CD14-positive monocyte (primary cell): ENCODE measurements around the gene SACM1L. TPM values are rescaled to one million over a fixed set of nuclear protein-coding genes. Genes with fewer than 3 reads are reported as not detected.

Experiments
- DNase-seq, 3 donors: peaks; one replicate each; pipeline ENCODE4 v3.0.0-alpha.2; 2011 to 2022
- H2AFZ ChIP-seq: 2 replicates; pipeline ENCODE4 v1.6.0; 2012; ENCODE audit warnings: mild to moderate bottlenecking, low read depth, low read length, inconsistent platforms; ENCODE audit not compliant: insufficient read depth, poor library complexity, severe bottlenecking
- H3K27ac ChIP-seq, 2 donors: 1 replicate in 1 of 2; 2 replicates in 1 of 2; pipeline ENCODE4 v1.5.1; 2012 to 2013; ENCODE audit warnings: low read length in 2 of 2, control low read depth in 1 of 2, inconsistent platforms in 1 of 2, low read depth in 1 of 2, mild to moderate bottlenecking in 1 of 2
- H3K27me3 ChIP-seq, 2 donors: one replicate each; pipeline versions ENCODE4 v1.6.0 to v1.6.1; 2011 to 2013; ENCODE audit warnings: low read length in 2 of 2; ENCODE audit not compliant: control insufficient read depth in 2 of 2, insufficient read depth in 2 of 2
- H3K36me3 ChIP-seq, 2 donors: replicated peaks in 1 of 2; 1 replicate in 1 of 2; 2 replicates in 1 of 2; pipeline versions ENCODE4 v1.5.1 to v1.6.1; 2012 to 2013; ENCODE audit warnings: low read length in 2 of 2, control low read depth in 1 of 2, inconsistent platforms in 1 of 2, mild to moderate bottlenecking in 1 of 2; ENCODE audit not compliant: insufficient read depth in 2 of 2, control insufficient read depth in 1 of 2
- H3K4me1 ChIP-seq, 2 donors: 1 replicate in 1 of 2; 2 replicates in 1 of 2; pipeline versions ENCODE4 v1.5.1 to v1.6.1; 2012 to 2013; ENCODE audit warnings: low read length in 2 of 2, control low read depth in 1 of 2, inconsistent platforms in 1 of 2, mild to moderate bottlenecking in 1 of 2, moderate library complexity in 1 of 2; ENCODE audit not compliant: insufficient read depth in 2 of 2, control insufficient read depth in 1 of 2
- H3K4me2 ChIP-seq: replicated peaks from 2 replicates; pipeline ENCODE3; 2012; ENCODE audit warnings: low read length, moderate library complexity, mild to moderate bottlenecking; ENCODE audit not compliant: poor library complexity, severe bottlenecking; ENCODE audit errors: extremely low read depth
- H3K4me3 ChIP-seq, 3 experiments: fragments of 200-600 bp in 1 of 3; sonication (generic) in 1 of 3; replicated peaks in 1 of 3; 1 replicate in 2 of 3; 2 replicates in 1 of 3; pipeline ENCODE4 v1.5.1; 2011 to 2013; ENCODE audit warnings: low read length in 3 of 3, mild to moderate bottlenecking in 3 of 3, control low read depth in 2 of 3, low read depth in 2 of 3, inconsistent platforms in 1 of 3, moderate library complexity in 1 of 3
- H3K79me2 ChIP-seq: 2 replicates; pipeline ENCODE4 v1.6.0; 2012; ENCODE audit warnings: mild to moderate bottlenecking, control low read depth, inconsistent platforms, low read length, moderate library complexity; ENCODE audit not compliant: insufficient read depth
- H3K9ac ChIP-seq: 2 replicates; pipeline ENCODE4 v1.6.0; 2017; ENCODE audit warnings: low read length, mild to moderate bottlenecking; ENCODE audit not compliant: insufficient read depth, poor library complexity, severe bottlenecking
- H3K9me3 ChIP-seq, 2 donors: replicated peaks in 1 of 2; 1 replicate in 1 of 2; 2 replicates in 1 of 2; pipeline versions ENCODE4 v1.5.1 to v1.6.1; 2012 to 2013; ENCODE audit warnings: low read length in 2 of 2, control low read depth in 1 of 2; ENCODE audit not compliant: control insufficient read depth in 1 of 2, insufficient read depth in 1 of 2
- H4K20me1 ChIP-seq: 2 replicates; pipeline ENCODE4 v1.6.0; 2012; ENCODE audit warnings: mild to moderate bottlenecking, low read length, control low read depth, moderate library complexity; ENCODE audit not compliant: insufficient read depth
- H3K27ac Mint-ChIP-seq, 7 donors: one replicate each; pipeline ENCODE4 v1.8.0; 2020; ENCODE audit warnings: mild to moderate bottlenecking in 7 of 7, mixed read lengths in 7 of 7, moderate library complexity in 6 of 7, inconsistent platforms in 2 of 7
- H3K27me3 Mint-ChIP-seq, 3 donors: one replicate each; pipeline ENCODE4 v1.8.0; 2021 to 2022; ENCODE audit warnings: low read depth in 3 of 3, mild to moderate bottlenecking in 3 of 3, mixed read lengths in 3 of 3, moderate library complexity in 3 of 3, inconsistent platforms in 1 of 3
- H3K36me3 Mint-ChIP-seq, 2 donors: one replicate each; pipeline ENCODE4 v1.8.0; 2020; ENCODE audit warnings: mixed read lengths in 2 of 2, inconsistent platforms in 1 of 2, mild to moderate bottlenecking in 1 of 2
- H3K4me1 Mint-ChIP-seq: one replicate; pipeline ENCODE4 v1.8.0; 2020; ENCODE audit warnings: mild to moderate bottlenecking, mixed read lengths
- H3K4me3 Mint-ChIP-seq, 2 donors: one replicate each; pipeline ENCODE4 v1.8.0; 2020; ENCODE audit warnings: mild to moderate bottlenecking in 2 of 2, mixed read lengths in 2 of 2, moderate library complexity in 1 of 2
- H3K9me3 Mint-ChIP-seq, 7 donors: one replicate each; pipeline ENCODE4 v1.8.0; 2020 to 2022; ENCODE audit warnings: mixed read lengths in 7 of 7, mild to moderate bottlenecking in 6 of 7, moderate library complexity in 6 of 7, inconsistent platforms in 2 of 7
- WGBS: methylation state at CpG from one replicate; pipeline ENCODE4 v1.1.5; 2013; ENCODE audit warnings: missing lambda C conversion rate; ENCODE audit not compliant: insufficient coverage; 5-methylcytosine and 5-hydroxymethylcytosine counted together
- intact Hi-C, 2 donors: fragments of 100-400 bp; cut with micrococcal nuclease; formaldehyde crosslinking; loops; one replicate each; pipeline versions ENCODE4 v1.15.0 to v1.15.1; 2023
- polyA plus RNA-seq, 3 donors: library from polyadenylated mRNA; depleted of rRNA in 1 of 3; unstranded in 2 of 3; stranded (reverse) in 1 of 3; fragments of 300-500 nt in 2 of 3; fragments of >200 nt in 1 of 3; fragmentation: Illumina TruSeq in 2 of 3; gene quantifications; 1 replicate in 2 of 3; 2 replicates in 1 of 3; pipeline ENCODE4 v1.2.3, GENCODE V29; 2012 to 2021
- TF ChIP-seq, protein P1 (sequence below): fragments of 200-600 bp; IDR thresholded peaks from one replicate; pipeline ENCODE4 v1.8.0; 2022; ENCODE audit warnings: antibody characterized with exemption, mild to moderate bottlenecking

SACM1L gene
- polyA plus RNA-seq, 3 donors: 14.6 to 25.7 (median 21.5) TPM

DNA sequence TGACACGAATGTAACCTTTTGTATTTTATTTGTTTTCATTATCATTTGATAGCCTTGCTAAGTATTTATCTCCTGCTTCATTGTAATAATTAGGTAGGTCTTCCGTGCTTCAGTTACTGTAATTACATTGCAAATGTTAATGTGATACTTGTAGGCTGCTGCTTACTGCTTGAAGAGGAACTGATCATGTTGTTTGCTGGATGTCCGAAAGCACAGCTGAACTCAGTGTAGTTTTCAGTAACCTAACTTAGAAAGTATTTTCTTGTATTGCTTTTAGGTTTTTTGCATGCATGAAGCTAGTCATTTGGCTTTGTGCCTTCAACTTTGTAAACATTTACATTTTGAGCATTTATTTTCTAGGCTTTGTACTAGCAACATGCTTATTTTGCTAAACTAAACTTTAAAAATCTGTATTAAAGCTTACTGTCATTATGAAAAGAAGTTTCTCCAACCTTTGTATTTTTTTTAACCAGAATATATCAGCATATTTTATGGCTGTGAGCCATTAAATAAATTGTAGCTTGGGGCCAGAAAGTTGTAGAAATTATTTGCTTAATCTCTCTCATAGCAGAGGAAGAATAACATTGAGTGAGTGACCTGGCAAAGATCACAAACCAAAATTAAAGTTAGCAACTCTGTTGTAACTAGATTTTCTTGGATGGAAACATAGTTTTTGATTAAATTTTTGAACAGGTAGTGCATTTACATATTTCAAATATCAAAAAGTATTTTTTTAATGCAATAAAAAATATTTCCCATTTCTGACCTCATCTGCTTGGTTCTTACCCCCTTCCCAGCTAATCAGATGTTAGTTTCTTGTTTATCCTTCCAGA, 30.7 kb downstream of the SACM1L start:
- no peak overlapping the region for H3K4me3 ChIP-seq
- no peaks in the 10 kb centered on the region for H3K9me3 ChIP-seq
- Mint-ChIP-seq H3K36me3 (peaks cover 64% of the 10 kb centered on the region in 2 donors), H3K9me3 (no peaks in the 10 kb centered on the region), H3K27ac (no peak overlapping the region), H3K27me3 (no peaks in the 10 kb centered on the region), H3K4me1 (peaks cover 12% of the 10 kb centered on the region), H3K4me3 (no peak overlapping the region)
- WGBS: no CpG with 5 or more reads among the region's 3 CpGs
- H2AFZ ChIP-seq: no peak overlapping the region
- H3K36me3 ChIP-seq: peaks cover 42 to 89% of the 10 kb centered on the region in 2 donors
- no peak overlapping the region for H3K27ac ChIP-seq
- no peaks in the 10 kb centered on the region for H3K79me2 ChIP-seq
- no peak overlapping the region for H3K9ac ChIP-seq
- H3K4me2 ChIP-seq: no peak overlapping the region
- H4K20me1 ChIP-seq: peaks cover 4% of the 10 kb centered on the region
- intact Hi-C loops: no loop called here
- DNase-seq: no peak
- TF ChIP-seq, protein P1, sequence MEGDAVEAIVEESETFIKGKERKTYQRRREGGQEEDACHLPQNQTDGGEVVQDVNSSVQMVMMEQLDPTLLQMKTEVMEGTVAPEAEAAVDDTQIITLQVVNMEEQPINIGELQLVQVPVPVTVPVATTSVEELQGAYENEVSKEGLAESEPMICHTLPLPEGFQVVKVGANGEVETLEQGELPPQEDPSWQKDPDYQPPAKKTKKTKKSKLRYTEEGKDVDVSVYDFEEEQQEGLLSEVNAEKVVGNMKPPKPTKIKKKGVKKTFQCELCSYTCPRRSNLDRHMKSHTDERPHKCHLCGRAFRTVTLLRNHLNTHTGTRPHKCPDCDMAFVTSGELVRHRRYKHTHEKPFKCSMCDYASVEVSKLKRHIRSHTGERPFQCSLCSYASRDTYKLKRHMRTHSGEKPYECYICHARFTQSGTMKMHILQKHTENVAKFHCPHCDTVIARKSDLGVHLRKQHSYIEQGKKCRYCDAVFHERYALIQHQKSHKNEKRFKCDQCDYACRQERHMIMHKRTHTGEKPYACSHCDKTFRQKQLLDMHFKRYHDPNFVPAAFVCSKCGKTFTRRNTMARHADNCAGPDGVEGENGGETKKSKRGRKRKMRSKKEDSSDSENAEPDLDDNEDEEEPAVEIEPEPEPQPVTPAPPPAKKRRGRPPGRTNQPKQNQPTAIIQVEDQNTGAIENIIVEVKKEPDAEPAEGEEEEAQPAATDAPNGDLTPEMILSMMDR: no peak
- H3K4me1 ChIP-seq: peaks cover 0 to 8% of the 10 kb centered on the region in 2 donors
- H3K27me3 ChIP-seq: no peaks in the 10 kb centered on the region

DNA sequence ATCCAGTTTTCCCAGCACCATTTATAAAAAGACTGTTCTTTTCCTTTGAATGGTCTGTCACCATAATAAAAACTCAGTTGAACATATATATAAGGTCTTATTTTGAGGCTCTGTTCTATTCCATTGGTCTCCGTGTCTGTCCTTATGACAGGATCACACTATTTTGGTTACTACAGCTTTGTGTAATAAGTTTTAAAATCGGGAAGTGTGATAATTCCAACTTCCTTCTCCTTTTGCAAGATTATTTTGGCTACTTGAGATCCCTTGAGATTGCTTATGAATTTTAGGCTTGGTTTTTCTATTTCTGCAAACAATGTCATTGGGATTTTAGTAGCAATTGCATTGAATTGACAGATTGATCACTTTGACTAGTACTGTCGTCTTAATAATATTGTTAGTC, 35.7 kb downstream of the SACM1L start:
- H2AFZ ChIP-seq: no peak overlapping the region
- H3K27me3 Mint-ChIP-seq: no peaks in the 10 kb centered on the region
- H3K27me3 ChIP-seq: no peaks in the 10 kb centered on the region
- H3K27ac ChIP-seq: no peak overlapping the region
- intact Hi-C loops: no loop called here
- no peak overlapping the region for H3K9ac ChIP-seq
- peaks cover 32% of the 10 kb centered on the region for H3K4me1 Mint-ChIP-seq
- peak overlapping the region in 2 of 7 donors; percentile 36 to 54 for H3K27ac Mint-ChIP-seq
- TF ChIP-seq, protein P1: no peak
- H3K36me3 Mint-ChIP-seq: peaks cover 54 to 70% of the 10 kb centered on the region in 2 donors
- no peaks in the 10 kb centered on the region for H3K9me3 ChIP-seq
- no peak overlapping the region for H3K4me3 Mint-ChIP-seq
- peaks cover 8% of the 10 kb centered on the region for H4K20me1 ChIP-seq
- peak; percentile 10 to 45 (median 44) for DNase-seq
- peaks cover 0 to 24% of the 10 kb centered on the region in 2 donors for H3K4me1 ChIP-seq
- no peak overlapping the region for H3K4me2 ChIP-seq
- peaks cover 17 to 67% of the 10 kb centered on the region in 2 donors for H3K36me3 ChIP-seq
- no peak overlapping the region for H3K4me3 ChIP-seq
- no peaks in the 10 kb centered on the region for H3K9me3 Mint-ChIP-seq
- no CpG with 5 or more reads among the region's 3 CpGs for WGBS
- peaks cover 24% of the 10 kb centered on the region for H3K79me2 ChIP-seq
